WTC11 (cell line): ENCODE data around the gene SMAD6. TPM values are rescaled to one million over a fixed set of nuclear protein-coding genes. Genes with fewer than 3 reads are reported as not detected.

Experiments
- ATAC-seq: fragments of 200-7000 bp; cut with Tn5 transposase; 2 replicates; pipeline ENCODE4 v1.10.0; 2021; ENCODE audit warnings: mild to moderate bottlenecking, moderate library complexity
- CTCF ChIA-PET: fragments of 300-600 bp; sonication (Branson Sonifier 250); formaldehyde crosslinking; loops from one replicate; lab custom pipeline; 2021; ENCODE audit warnings: antibody characterized with exemption; lab: Charles Lee
- POLR2A ChIA-PET: fragments of 350-600 bp; sonication (Branson Sonifier 250); formaldehyde crosslinking; loops from one replicate; lab custom pipeline; 2021; ENCODE audit warnings: antibody characterized with exemption; lab: Charles Lee
- DNase-seq: peaks from one replicate; pipeline ENCODE4 v3.0.0; 2021; ENCODE audit warnings: low spot score
- H3K27ac Mint-ChIP-seq: 2 replicates; pipeline ENCODE4 v1.8.0; 2021; ENCODE audit warnings: mixed read lengths
- H3K27me3 Mint-ChIP-seq: 2 replicates; pipeline ENCODE4 v1.8.0; 2021; ENCODE audit warnings: low read depth, mild to moderate bottlenecking, moderate library complexity, mixed read lengths
- H3K36me3 Mint-ChIP-seq: 2 replicates; pipeline ENCODE4 v1.8.0; 2021; ENCODE audit warnings: mixed read lengths
- H3K4me1 Mint-ChIP-seq: 2 replicates; pipeline ENCODE4 v1.8.0; 2022; ENCODE audit warnings: mixed read lengths
- H3K4me3 Mint-ChIP-seq: 2 replicates; pipeline ENCODE4 v1.8.0; 2021; ENCODE audit warnings: mild to moderate bottlenecking, moderate library complexity, mixed read lengths
- H3K9me3 Mint-ChIP-seq: 2 replicates; pipeline ENCODE4 v1.8.0; 2021; ENCODE audit warnings: mixed read lengths
- ERG ChIP-seq: fragments of 250-450 bp; sonication (Bioruptor Pico); IDR thresholded peaks from 2 replicates; pipeline ENCODE4 v1.8.0; 2021; ENCODE audit warnings: mild to moderate bottlenecking
- FOXJ3 ChIP-seq: sonication (generic); formaldehyde crosslinking; IDR thresholded peaks from 2 replicates; pipeline ENCODE4 v1.9.0; 2021; ENCODE audit warnings: missing genetic modification reagents, mild to moderate bottlenecking, borderline replicate concordance
- JAZF1 ChIP-seq: fragments of 250-450 bp; sonication (Bioruptor Pico); IDR thresholded peaks from 2 replicates; pipeline ENCODE4 v1.9.0; 2021; ENCODE audit warnings: moderate library complexity, mild to moderate bottlenecking, inconsistent platforms
- JUN ChIP-seq: sonication (generic); formaldehyde crosslinking; IDR thresholded peaks from 2 replicates; pipeline ENCODE4 v1.8.0; 2023; ENCODE audit warnings: mild to moderate bottlenecking, missing genetic modification reagents
- PRRX2 ChIP-seq: fragments of 250-450 bp; sonication (Bioruptor Pico); IDR thresholded peaks from 2 replicates; pipeline ENCODE4 v1.8.0; 2021; ENCODE audit warnings: mild to moderate bottlenecking
- TEAD1 ChIP-seq: sonication (generic); formaldehyde crosslinking; IDR thresholded peaks from 2 replicates; pipeline ENCODE4 v1.8.0; 2022; ENCODE audit warnings: mild to moderate bottlenecking, missing genetic modification reagents
- ZNF396 ChIP-seq: fragments of 250-450 bp; sonication (Bioruptor Pico); IDR thresholded peaks from 2 replicates; pipeline ENCODE4 v1.8.0; 2021; ENCODE audit warnings: mild to moderate bottlenecking, moderate library complexity, borderline replicate concordance
- ZNF423 ChIP-seq: fragments of 250-450 bp; sonication (Bioruptor Pico); IDR thresholded peaks from 2 replicates; pipeline ENCODE4 v2.1.2; 2022; ENCODE audit warnings: mild to moderate bottlenecking, moderate library complexity
- total RNA-seq: library from RNA; stranded (reverse); gene quantifications from 3 replicates; pipeline ENCODE4 v1.2.3, GENCODE V29; 2021
- TF ChIP-seq, protein P1 (sequence below): sonication (generic); formaldehyde crosslinking; conservative IDR thresholded peaks from 2 replicates; pipeline ENCODE4 v1.8.1; 2023; ENCODE audit warnings: mild to moderate bottlenecking, low read depth, missing genetic modification reagents, moderate library complexity
- TF ChIP-seq, protein P2 (sequence below): fragments of 250-450 bp; sonication (Bioruptor Pico); IDR thresholded peaks from 2 replicates; pipeline ENCODE4 v1.9.0; 2021; ENCODE audit warnings: mild to moderate bottlenecking, borderline replicate concordance
- TF ChIP-seq, protein P3 (sequence below): fragments of 250-450 bp; sonication (Bioruptor Pico); IDR thresholded peaks from 2 replicates; pipeline ENCODE4 v1.9.0; 2021; ENCODE audit warnings: moderate library complexity, mild to moderate bottlenecking, inconsistent platforms, borderline replicate concordance
- TF ChIP-seq, protein P4 (sequence below): sonication (generic); formaldehyde crosslinking; IDR thresholded peaks from 2 replicates; pipeline ENCODE4 v1.8.1; 2022; ENCODE audit warnings: low read depth, missing genetic modification reagents, borderline replicate concordance
- TF ChIP-seq, protein P5 (sequence below): sonication (generic); formaldehyde crosslinking; IDR thresholded peaks from 2 replicates; pipeline ENCODE4 v1.8.1; 2023; ENCODE audit warnings: mild to moderate bottlenecking, missing genetic modification reagents

The SMAD6 gene
- total RNA-seq, 1 experiment from 2014 or later, result 13.9 TPM

DNA sequence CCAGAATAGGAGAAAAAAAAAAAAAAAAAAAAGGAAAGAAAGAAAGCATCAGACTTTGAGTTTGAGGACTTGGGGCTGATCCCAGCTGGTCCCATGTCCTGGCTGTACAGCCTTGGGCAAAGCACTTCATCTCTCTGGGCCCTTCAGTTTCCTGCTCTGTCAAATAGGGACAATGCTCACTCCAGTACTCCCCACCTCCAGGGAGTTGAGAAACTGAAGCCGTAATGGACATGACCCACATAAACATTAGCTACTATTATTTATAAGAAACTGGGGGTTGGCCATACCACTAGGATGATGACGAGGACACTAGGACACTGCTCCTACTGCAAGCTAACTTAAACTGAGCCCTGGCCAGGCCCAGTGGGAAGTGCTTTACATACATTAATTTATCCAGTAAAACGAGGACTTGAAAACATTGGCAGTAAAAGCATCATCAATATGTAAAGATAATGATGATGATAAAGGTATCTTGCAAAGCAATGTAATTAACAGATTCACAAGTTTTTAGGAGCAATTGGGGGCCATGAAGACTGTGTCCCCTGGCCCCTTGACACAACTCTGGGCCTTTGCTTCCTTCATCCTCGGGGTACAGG, 22.9 kb upstream of the SMAD6 start:
- Mint-ChIP-seq H3K9me3 (peaks cover 19% of the 10 kb centered on the region), H3K27me3 (no peaks in the 10 kb centered on the region), H3K27ac (no peak overlapping the region), H3K4me3 (no peak overlapping the region), H3K36me3 (peaks cover 11% of the 10 kb centered on the region), H3K4me1 (peaks cover 15% of the 10 kb centered on the region)
- no peak for ATAC-seq
- DNase-seq, result no peak
- ChIA-PET CTCF (interaction anchor here (0.8 to 2.4 kb wide), 5 partner anchors 20 to 184 kb away, joined by 3 to 10 read pairs (median 4); no protein-coding TSS in a partner anchor), POLR2A (interaction anchor here (0.6 to 1.2 kb wide), 2 partner anchors 21 to 28 kb away, joined by 3 to 8 read pairs; no protein-coding TSS in a partner anchor)
- TF ChIP-seq ZNF423 (CRISPR knock-in tag) (no peak), JUN (CRISPR knock-in tag) (no peak), JAZF1 (CRISPR knock-in tag) (no peak), FOXJ3 (CRISPR knock-in tag) (no peak), TEAD1 (no peak), PRRX2 (CRISPR knock-in tag) (no peak), ZNF396 (no peak)
- TF ChIP-seq, protein P1, sequence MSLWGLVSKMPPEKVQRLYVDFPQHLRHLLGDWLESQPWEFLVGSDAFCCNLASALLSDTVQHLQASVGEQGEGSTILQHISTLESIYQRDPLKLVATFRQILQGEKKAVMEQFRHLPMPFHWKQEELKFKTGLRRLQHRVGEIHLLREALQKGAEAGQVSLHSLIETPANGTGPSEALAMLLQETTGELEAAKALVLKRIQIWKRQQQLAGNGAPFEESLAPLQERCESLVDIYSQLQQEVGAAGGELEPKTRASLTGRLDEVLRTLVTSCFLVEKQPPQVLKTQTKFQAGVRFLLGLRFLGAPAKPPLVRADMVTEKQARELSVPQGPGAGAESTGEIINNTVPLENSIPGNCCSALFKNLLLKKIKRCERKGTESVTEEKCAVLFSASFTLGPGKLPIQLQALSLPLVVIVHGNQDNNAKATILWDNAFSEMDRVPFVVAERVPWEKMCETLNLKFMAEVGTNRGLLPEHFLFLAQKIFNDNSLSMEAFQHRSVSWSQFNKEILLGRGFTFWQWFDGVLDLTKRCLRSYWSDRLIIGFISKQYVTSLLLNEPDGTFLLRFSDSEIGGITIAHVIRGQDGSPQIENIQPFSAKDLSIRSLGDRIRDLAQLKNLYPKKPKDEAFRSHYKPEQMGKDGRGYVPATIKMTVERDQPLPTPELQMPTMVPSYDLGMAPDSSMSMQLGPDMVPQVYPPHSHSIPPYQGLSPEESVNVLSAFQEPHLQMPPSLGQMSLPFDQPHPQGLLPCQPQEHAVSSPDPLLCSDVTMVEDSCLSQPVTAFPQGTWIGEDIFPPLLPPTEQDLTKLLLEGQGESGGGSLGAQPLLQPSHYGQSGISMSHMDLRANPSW (CRISPR knock-in tag), result no peak
- TF ChIP-seq, protein P2, sequence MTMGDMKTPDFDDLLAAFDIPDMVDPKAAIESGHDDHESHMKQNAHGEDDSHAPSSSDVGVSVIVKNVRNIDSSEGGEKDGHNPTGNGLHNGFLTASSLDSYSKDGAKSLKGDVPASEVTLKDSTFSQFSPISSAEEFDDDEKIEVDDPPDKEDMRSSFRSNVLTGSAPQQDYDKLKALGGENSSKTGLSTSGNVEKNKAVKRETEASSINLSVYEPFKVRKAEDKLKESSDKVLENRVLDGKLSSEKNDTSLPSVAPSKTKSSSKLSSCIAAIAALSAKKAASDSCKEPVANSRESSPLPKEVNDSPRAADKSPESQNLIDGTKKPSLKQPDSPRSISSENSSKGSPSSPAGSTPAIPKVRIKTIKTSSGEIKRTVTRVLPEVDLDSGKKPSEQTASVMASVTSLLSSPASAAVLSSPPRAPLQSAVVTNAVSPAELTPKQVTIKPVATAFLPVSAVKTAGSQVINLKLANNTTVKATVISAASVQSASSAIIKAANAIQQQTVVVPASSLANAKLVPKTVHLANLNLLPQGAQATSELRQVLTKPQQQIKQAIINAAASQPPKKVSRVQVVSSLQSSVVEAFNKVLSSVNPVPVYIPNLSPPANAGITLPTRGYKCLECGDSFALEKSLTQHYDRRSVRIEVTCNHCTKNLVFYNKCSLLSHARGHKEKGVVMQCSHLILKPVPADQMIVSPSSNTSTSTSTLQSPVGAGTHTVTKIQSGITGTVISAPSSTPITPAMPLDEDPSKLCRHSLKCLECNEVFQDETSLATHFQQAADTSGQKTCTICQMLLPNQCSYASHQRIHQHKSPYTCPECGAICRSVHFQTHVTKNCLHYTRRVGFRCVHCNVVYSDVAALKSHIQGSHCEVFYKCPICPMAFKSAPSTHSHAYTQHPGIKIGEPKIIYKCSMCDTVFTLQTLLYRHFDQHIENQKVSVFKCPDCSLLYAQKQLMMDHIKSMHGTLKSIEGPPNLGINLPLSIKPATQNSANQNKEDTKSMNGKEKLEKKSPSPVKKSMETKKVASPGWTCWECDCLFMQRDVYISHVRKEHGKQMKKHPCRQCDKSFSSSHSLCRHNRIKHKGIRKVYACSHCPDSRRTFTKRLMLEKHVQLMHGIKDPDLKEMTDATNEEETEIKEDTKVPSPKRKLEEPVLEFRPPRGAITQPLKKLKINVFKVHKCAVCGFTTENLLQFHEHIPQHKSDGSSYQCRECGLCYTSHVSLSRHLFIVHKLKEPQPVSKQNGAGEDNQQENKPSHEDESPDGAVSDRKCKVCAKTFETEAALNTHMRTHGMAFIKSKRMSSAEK (CRISPR knock-in tag), result no peak
- TF ChIP-seq, protein P3, sequence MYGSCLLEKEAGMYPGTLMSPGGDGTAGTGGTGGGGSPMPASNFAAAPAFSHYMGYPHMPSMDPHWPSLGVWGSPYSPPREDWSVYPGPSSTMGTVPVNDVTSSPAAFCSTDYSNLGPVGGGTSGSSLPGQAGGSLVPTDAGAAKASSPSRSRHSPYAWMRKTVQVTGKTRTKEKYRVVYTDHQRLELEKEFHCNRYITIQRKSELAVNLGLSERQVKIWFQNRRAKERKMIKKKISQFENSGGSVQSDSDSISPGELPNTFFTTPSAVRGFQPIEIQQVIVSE (CRISPR knock-in tag), result no peak
- TF ChIP-seq, protein P4, sequence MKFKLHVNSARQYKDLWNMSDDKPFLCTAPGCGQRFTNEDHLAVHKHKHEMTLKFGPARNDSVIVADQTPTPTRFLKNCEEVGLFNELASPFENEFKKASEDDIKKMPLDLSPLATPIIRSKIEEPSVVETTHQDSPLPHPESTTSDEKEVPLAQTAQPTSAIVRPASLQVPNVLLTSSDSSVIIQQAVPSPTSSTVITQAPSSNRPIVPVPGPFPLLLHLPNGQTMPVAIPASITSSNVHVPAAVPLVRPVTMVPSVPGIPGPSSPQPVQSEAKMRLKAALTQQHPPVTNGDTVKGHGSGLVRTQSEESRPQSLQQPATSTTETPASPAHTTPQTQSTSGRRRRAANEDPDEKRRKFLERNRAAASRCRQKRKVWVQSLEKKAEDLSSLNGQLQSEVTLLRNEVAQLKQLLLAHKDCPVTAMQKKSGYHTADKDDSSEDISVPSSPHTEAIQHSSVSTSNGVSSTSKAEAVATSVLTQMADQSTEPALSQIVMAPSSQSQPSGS (CRISPR knock-in tag), result no peak
- TF ChIP-seq, protein P5, sequence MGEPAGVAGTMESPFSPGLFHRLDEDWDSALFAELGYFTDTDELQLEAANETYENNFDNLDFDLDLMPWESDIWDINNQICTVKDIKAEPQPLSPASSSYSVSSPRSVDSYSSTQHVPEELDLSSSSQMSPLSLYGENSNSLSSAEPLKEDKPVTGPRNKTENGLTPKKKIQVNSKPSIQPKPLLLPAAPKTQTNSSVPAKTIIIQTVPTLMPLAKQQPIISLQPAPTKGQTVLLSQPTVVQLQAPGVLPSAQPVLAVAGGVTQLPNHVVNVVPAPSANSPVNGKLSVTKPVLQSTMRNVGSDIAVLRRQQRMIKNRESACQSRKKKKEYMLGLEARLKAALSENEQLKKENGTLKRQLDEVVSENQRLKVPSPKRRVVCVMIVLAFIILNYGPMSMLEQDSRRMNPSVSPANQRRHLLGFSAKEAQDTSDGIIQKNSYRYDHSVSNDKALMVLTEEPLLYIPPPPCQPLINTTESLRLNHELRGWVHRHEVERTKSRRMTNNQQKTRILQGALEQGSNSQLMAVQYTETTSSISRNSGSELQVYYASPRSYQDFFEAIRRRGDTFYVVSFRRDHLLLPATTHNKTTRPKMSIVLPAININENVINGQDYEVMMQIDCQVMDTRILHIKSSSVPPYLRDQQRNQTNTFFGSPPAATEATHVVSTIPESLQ (CRISPR knock-in tag), result no peak

DNA sequence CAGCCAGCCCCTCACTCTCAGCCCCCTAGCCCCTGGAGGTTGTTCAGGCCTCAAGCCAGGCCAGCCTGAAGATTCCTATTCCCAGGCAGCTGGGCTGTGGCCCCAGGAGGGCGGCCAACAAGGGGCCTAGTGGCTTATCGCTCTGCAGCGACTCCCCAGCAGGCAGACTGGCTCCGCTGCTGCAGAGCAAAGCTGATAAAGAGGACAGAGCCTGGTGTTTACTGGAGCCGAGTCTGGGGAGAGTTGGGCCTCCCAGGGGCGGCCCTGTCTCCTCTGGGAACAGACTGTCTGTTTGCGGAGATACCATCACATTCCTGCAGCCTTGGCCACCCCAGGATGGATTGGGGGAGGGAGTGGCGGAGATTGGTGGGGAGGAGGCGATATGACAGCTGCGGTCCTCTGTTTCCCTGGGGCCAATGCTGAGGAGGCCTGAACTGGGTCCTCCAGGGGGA, 22.4 kb upstream of the SMAD6 start:
- H3K36me3 Mint-ChIP-seq, result peaks cover 11% of the 10 kb centered on the region

More for the DNA sequence above, 22.4 kb upstream of the SMAD6 start:
- ChIA-PET CTCF (interaction anchor here (0.8 to 2.4 kb wide), 5 partner anchors 19 to 183 kb away, joined by 3 to 10 read pairs (median 4); no protein-coding TSS in a partner anchor), POLR2A (interaction anchor here (1.2 kb wide), 1 partner anchor 20 kb away, joined by 3 read pairs; no protein-coding TSS in a partner anchor)
- Mint-ChIP-seq H3K27me3 (no peaks in the 10 kb centered on the region), H3K27ac (peak overlapping the region; percentile 11; the same call in 1 of the 2 replicates), H3K4me3 (no peak overlapping the region), H3K4me1 (peaks cover 15% of the 10 kb centered on the region), H3K9me3 (peaks cover 19% of the 10 kb centered on the region)
- peak; percentile 88 for ATAC-seq
- TF ChIP-seq ERG (CRISPR knock-in tag), result no peak
- 0 out of 2 replicates have a peak, but pooled peaks have one; percentile 7 for TF ChIP-seq ZNF423 (CRISPR knock-in tag)
- peak; percentile 46 for DNase-seq
